WTC11 (cell line): ENCODE results near the gene RAPSN.

Source experiments
- CTCF ChIP-seq: fragments of 200-600 bp; IDR thresholded peaks from 2 replicates; pipeline ENCODE4 v1.8.0; 2022; ENCODE audit warnings: antibody characterized with exemption
- STAT6 ChIP-seq: sonication (generic); formaldehyde crosslinking; conservative IDR thresholded peaks from 2 replicates; pipeline ENCODE4 v1.8.1; 2023; ENCODE audit warnings: mild to moderate bottlenecking, low read depth, missing genetic modification reagents, moderate library complexity

GRCh38 chr11:47406896-47407745 is 41.8 kb downstream of the RAPSN start:
- TF ChIP-seq STAT6 (CRISPR knock-in tag): no peak
- TF ChIP-seq CTCF: no peak
